Sigmoid colon (tissue), 7 donors: ENCODE results near the gene MYPOP. TPM values are rescaled to one million over a fixed set of nuclear protein-coding genes. Genes with fewer than 3 reads are reported as not detected.
A peak's percentile ranks its signal among the peaks of the same experiment; 100 is the strongest.

Experiments
- DNase-seq: peaks from one replicate; pipeline ENCODE4 v3.0.0-alpha.2; 2019
- H3K27ac ChIP-seq, 4 donors: fragments of 200-600 bp; sonication (generic); one replicate each; pipeline ENCODE4 v1.5.1; 2016 to 2019; ENCODE audit warnings: mild to moderate bottlenecking in 1 of 4
- H3K27me3 ChIP-seq, 3 donors: fragments of 200-600 bp; sonication (generic); one replicate each; pipeline ENCODE4 v1.5.1; 2019; ENCODE audit warnings: mild to moderate bottlenecking in 1 of 3
- H3K36me3 ChIP-seq, 4 donors: fragments of 200-600 bp; sonication (generic); one replicate each; pipeline ENCODE4 v1.5.1; 2016 to 2019
- H3K4me1 ChIP-seq, 4 donors: fragments of 200-600 bp; sonication (generic); one replicate each; pipeline ENCODE4 v1.5.1; 2017 to 2019
- H3K4me3 ChIP-seq, 4 donors: fragments of 200-600 bp; sonication (generic); one replicate each; pipeline ENCODE4 v1.5.1; 2017 to 2019; ENCODE audit warnings: mild to moderate bottlenecking in 2 of 4, moderate library complexity in 1 of 4
- H3K9me3 ChIP-seq, 4 donors: fragments of 200-600 bp in 3 of 4; sonication (generic) in 3 of 4; one replicate each; pipeline versions ENCODE4 v1.5.1 to v1.6.1; 2013 to 2019
- EP300 ChIP-seq, 4 donors: sonication (generic); formaldehyde crosslinking; IDR thresholded peaks; one replicate each; pipeline ENCODE4 v1.6.1; 2017; ENCODE audit warnings: antibody characterized with exemption in 4 of 4
- POLR2A ChIP-seq, 2 donors: fragments of 450-650 bp; IDR thresholded peaks; one replicate each; pipeline ENCODE4 v1.6.1; 2016; ENCODE audit warnings: antibody characterized with exemption in 2 of 2, mild to moderate bottlenecking in 2 of 2, moderate library complexity in 2 of 2
- POLR2AphosphoS5 ChIP-seq, 4 donors: sonication (generic); formaldehyde crosslinking; IDR thresholded peaks; one replicate each; pipeline ENCODE4 v1.6.1; 2017; ENCODE audit warnings: antibody characterized with exemption in 4 of 4
- WGBS, 2 donors: extraction: QIAGEN DNeasy Blood & Tissue Kit; methylation state at CpG; one replicate each; pipeline ENCODE4 v1.1.7; 2013; 5-methylcytosine and 5-hydroxymethylcytosine counted together
- intact Hi-C: fragments of 100-400 bp; cut with DNase I; formaldehyde crosslinking; loops from one replicate; pipeline ENCODE4 v1.15.1; 2023
- polyA plus RNA-seq, 3 donors: library from polyadenylated mRNA; stranded (reverse); fragments of 200-250 nt; gene quantifications; one replicate each; pipeline ENCODE4 v1.2.3, GENCODE V29; 2013
- total RNA-seq, 4 donors: library from RNA; depleted of rRNA; stranded (reverse); fragments of >200 nt; gene quantifications; one replicate each; pipeline ENCODE4 v1.1.0, GENCODE V29; 2016
- TF ChIP-seq, protein P1 (sequence below), 4 experiments: fragments of 450-650 bp in 3 of 4; fragments of 200-600 bp in 1 of 4; IDR thresholded peaks; one replicate each; pipeline ENCODE4 v1.5.1; 2016 to 2019; ENCODE audit warnings: antibody characterized with exemption in 4 of 4, mild to moderate bottlenecking in 3 of 4, moderate library complexity in 2 of 4
- donor health status: healthy with polysubstance abuse.
- donor health status: Bipolar disorder and iron deficiency.
- donor health status: healthy.

The MYPOP gene, protein sequence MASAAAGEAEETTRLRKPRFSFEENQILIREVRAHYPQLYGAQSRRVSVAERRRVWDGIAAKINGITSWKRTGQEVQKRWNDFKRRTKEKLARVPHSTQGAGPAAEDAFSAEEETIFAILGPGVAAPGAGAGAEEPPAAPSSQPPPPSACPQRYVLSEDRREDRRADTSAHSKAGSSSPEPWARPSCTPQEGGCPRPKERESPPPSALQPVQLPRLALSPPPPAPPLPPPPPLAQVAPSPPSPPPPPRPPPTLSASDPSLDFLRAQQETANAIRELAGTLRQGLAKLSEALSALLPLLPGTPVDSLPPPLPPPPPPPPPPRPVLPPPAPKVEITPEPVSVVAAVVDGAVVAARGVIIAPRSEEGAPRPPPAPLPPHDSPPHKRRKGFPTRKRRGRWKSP
- 1 to 10 TPM; 1.8 to 6.1 (median 3.0) TPM for total RNA-seq
- polyA plus RNA-seq = 1 to 10 TPM; 6.2 to 8.3 (median 6.6) TPM

DNA sequence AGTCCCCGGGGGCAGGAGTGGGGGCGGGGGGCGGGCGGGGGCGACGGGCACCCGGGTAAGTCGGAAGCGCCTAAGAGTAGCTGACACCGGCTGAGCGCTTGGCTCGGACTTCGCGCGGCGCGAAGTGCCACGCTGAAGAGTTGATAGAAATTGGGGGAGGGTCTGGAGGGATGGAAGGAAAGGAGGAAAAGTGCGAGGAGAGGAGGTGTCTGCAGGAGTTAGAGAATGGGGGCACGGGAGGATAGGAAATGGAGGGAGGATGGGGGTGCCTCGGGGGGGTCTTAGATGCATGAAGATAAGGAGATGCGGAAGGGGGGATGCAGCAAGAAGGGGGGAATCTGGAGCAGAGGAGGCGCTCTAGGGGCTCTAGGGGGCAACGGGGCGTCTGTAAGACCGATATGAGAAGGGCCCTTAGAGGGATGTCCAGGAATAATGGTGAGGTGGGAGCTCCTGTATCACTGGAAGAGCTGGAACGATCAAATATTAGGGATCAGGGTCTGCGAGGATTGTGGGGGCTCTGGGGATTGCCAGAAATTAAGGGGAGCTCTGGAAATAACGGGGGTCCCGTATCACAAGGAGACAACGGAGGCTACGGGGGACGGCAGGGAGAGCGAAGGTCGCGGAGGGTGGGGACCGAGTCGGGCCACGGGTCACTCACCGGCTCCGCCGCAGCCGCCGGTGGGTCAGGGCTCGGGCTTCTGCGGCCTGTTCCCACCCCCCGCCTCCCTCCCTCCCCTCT lies at the start of gene MYPOP:
MYPOP (minus strand) TSS at position 702 of the 739 bp plus-strand sequence. CDS start 840 bp downstream, outside the sequence.
- H3K4me3 ChIP-seq = peak within 1 kb of the TSS; percentile 71 to 80 (median 74)
- WGBS, 2 donors = 1% methylated on average over 47 of the region's 47 CpGs
- H3K27me3 ChIP-seq = no peaks in the 10 kb centered on the region
- no peak for DNase-seq
- H3K4me1 ChIP-seq = peaks cover 0 to 26% (median 21%) of the 10 kb centered on the region in 4 donors
- intact Hi-C loops = loop anchor here (2.0 to 5.0 kb wide), 2 partner anchors 15 to 95 kb away; partner anchors contain the start of genes CCDC61 and IRF2BP1
- H3K36me3 ChIP-seq = peaks cover 0 to 29% (median 12%) of the 10 kb centered on the region in 4 donors
- H3K9me3 ChIP-seq = no peaks in the 10 kb centered on the region
- TF ChIP-seq, protein P1, sequence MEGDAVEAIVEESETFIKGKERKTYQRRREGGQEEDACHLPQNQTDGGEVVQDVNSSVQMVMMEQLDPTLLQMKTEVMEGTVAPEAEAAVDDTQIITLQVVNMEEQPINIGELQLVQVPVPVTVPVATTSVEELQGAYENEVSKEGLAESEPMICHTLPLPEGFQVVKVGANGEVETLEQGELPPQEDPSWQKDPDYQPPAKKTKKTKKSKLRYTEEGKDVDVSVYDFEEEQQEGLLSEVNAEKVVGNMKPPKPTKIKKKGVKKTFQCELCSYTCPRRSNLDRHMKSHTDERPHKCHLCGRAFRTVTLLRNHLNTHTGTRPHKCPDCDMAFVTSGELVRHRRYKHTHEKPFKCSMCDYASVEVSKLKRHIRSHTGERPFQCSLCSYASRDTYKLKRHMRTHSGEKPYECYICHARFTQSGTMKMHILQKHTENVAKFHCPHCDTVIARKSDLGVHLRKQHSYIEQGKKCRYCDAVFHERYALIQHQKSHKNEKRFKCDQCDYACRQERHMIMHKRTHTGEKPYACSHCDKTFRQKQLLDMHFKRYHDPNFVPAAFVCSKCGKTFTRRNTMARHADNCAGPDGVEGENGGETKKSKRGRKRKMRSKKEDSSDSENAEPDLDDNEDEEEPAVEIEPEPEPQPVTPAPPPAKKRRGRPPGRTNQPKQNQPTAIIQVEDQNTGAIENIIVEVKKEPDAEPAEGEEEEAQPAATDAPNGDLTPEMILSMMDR (IDR thresholded peaks at IDR 0.05) = no peak
- TF ChIP-seq EP300 (IDR thresholded peaks at IDR 0.05) (no peak), POLR2AphosphoS5 (IDR thresholded peaks at IDR 0.05) (no peak), POLR2A (IDR thresholded peaks at IDR 0.05) (no peak)
- peak within 1 kb of the TSS; percentile 83 to 89 (median 84) for H3K27ac ChIP-seq

DNA sequence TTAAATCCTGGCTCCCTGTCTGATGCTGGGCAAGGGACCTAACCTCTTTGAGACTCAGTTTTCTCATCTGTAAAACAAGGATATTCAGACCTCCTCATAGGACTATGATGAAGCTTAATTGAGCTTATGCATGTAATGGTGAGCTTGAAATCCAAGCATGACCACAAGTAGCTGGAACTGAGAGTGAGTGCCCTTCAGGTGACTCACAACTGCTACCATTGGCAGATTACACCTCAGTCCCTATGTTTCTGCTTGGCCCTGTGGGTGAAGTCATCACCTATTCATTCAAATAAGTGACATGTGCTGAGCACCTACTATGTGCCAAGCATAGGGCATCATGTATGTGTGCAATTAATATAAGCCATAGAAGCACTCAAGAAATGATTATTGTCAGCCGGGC lies 45.5 kb upstream of the MYPOP start:
- Histone ChIP-seq H3K9me3 (no peaks in the 10 kb centered on the region), H3K27ac (no peak overlapping the region), H3K4me3 (no peak overlapping the region), H3K36me3 (no peaks in the 10 kb centered on the region), H3K4me1 (peaks cover 0 to 7% (median 3%) of the 10 kb centered on the region in 4 donors), H3K27me3 (peaks cover 0 to 34% (median 3%) of the 10 kb centered on the region in 3 donors)
- DNase-seq = no peak
- intact Hi-C loops = no loop called here
- TF ChIP-seq POLR2AphosphoS5 (IDR thresholded peaks at IDR 0.05) = no peak
- TF ChIP-seq EP300 (IDR thresholded peaks at IDR 0.05) = no peak
- TF ChIP-seq, protein P1 (IDR thresholded peaks at IDR 0.05) = no peak
- TF ChIP-seq POLR2A (IDR thresholded peaks at IDR 0.05) = no peak
- WGBS, 2 donors = 93% methylated on average over 1 of the region's 1 CpG

DNA sequence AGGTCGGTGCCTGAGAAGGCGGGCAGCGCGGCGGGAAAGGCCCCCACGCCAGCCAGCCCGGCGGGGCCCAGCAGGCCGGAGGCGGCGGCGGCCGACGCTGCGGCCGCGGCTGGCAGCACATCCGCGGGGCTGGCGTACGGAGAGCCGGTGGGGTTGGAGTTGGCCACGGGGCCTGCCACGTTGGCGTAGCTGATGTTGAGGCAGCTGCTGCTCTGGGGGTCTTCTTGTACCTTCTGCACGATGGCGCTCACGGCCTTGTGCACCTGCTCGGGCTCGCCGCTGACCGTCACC lies 38.0 kb upstream of the MYPOP start:
- H3K4me1 ChIP-seq = peaks cover 0 to 6% (median 0%) of the 10 kb centered on the region in 4 donors
- peaks cover 10 to 63% (median 29%) of the 10 kb centered on the region in 3 donors for H3K27me3 ChIP-seq
- no peak overlapping the region for H3K4me3 ChIP-seq
- WGBS, 2 donors = 58 to 59% methylated on average over 32 of the region's 32 CpGs
- H3K36me3 ChIP-seq = no peaks in the 10 kb centered on the region
- TF ChIP-seq, protein P1 (IDR thresholded peaks at IDR 0.05) = no peak
- no peak for TF ChIP-seq EP300 (IDR thresholded peaks at IDR 0.05)
- no peak for TF ChIP-seq POLR2AphosphoS5 (IDR thresholded peaks at IDR 0.05)
- no peak for TF ChIP-seq POLR2A (IDR thresholded peaks at IDR 0.05)
- no peaks in the 10 kb centered on the region for H3K9me3 ChIP-seq
- intact Hi-C loops = no loop called here
- no peak for DNase-seq
- H3K27ac ChIP-seq = no peak overlapping the region

DNA sequence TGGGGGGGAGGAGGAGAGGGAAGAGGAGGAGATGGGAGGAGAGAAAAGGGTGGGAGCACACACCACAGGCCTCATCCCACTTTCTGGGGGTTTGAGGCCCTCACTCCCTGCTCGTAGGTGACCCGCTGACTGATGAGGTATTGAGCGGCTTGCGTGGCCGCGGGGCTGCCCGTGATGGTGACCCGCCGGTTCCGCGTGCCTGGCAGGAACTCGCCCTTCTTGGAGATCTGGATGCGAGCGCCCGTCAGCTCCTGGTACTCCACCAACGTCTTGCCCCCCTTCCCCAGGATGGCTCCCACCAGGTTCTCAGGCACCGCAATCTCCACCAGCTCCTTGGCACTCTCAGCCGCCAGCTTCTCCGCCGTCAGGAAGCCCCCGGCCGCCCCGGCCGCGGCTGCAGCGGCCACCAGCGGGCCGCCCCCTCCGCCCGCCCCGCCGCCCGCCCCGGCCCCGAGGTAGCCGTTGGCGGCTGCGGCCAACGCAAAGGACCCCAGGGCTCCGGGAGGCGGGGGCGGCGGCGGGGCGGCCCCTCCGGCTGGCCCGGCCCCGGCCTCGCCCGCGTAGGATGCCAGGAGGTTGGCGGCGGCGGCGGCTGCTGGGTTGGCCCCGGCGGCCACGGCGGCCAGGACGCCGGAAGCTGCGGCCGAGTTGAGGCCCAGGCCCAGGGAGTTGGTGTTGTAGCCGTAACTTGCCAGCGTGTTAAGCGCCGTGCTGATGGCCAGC lies 37.5 kb upstream of the MYPOP start:
- H3K9me3 ChIP-seq = no peaks in the 10 kb centered on the region
- 28% methylated on average over 67 of the region's 67 CpGs for WGBS, 2 donors
- peaks cover 10 to 68% (median 34%) of the 10 kb centered on the region in 3 donors for H3K27me3 ChIP-seq
- no peak overlapping the region for H3K27ac ChIP-seq
- H3K36me3 ChIP-seq = no peaks in the 10 kb centered on the region
- TF ChIP-seq POLR2A (IDR thresholded peaks at IDR 0.05) = no peak
- H3K4me1 ChIP-seq = peaks cover 0 to 6% (median 0%) of the 10 kb centered on the region in 4 donors
- DNase-seq = no peak
- intact Hi-C loops = no loop called here
- no peak overlapping the region for H3K4me3 ChIP-seq
